DOHH2 (cell line): Measurements from ENCODE around the gene HES2.

Experiments used
- EZH2phosphoT487 ChIP-seq: fragments of 200-600 bp; sonication (generic); IDR thresholded peaks from 2 replicates; pipeline ENCODE4 v1.6.1; 2017; ENCODE audit warnings: borderline replicate concordance, mild to moderate bottlenecking, antibody characterized with exemption, low read length, moderate library complexity, mixed read lengths
- TF ChIP-seq, protein P1 (sequence below): fragments of 200-600 bp; sonication (generic); IDR thresholded peaks from one replicate; pipeline ENCODE4 v1.5.1; 2014; ENCODE audit warnings: antibody characterized with exemption, mild to moderate bottlenecking, low read depth, low read length; ENCODE audit not compliant: poor library complexity, severe bottlenecking

DNA sequence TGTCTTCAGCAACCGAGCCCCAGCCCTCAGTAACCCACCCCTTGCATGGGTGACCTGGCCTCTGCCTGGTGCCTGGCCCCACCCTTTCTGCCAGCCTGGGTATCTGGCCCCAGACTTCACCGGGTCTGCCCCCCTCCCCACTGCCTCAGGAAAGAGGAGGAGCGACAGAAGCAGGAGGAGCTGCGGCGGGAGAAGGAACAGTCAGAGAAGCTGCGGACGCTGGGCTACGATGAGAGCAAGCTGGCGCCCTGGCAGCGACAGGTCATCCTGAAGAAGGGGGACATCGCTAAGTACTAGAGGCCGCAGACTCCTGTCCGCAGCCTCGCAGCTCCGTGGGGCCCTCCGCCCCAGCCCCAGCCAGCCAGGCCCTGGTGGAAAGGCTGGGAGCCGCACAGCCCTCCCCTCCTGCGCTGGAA, 40.1 kb upstream of the HES2 start:
- TF ChIP-seq, protein P1, sequence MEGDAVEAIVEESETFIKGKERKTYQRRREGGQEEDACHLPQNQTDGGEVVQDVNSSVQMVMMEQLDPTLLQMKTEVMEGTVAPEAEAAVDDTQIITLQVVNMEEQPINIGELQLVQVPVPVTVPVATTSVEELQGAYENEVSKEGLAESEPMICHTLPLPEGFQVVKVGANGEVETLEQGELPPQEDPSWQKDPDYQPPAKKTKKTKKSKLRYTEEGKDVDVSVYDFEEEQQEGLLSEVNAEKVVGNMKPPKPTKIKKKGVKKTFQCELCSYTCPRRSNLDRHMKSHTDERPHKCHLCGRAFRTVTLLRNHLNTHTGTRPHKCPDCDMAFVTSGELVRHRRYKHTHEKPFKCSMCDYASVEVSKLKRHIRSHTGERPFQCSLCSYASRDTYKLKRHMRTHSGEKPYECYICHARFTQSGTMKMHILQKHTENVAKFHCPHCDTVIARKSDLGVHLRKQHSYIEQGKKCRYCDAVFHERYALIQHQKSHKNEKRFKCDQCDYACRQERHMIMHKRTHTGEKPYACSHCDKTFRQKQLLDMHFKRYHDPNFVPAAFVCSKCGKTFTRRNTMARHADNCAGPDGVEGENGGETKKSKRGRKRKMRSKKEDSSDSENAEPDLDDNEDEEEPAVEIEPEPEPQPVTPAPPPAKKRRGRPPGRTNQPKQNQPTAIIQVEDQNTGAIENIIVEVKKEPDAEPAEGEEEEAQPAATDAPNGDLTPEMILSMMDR, result no peak
- TF ChIP-seq EZH2phosphoT487, result no peak
